Ovary (tissue), 3 donors: ENCODE data around the gene MANSC1.

Experiments used
- CTCF ChIP-seq, 3 donors: fragments of 450-650 bp in 2 of 3; fragments of 200-600 bp in 1 of 3; IDR thresholded peaks; one replicate each; pipeline versions ENCODE4 v1.5.1 to v1.8.0; 2016 to 2022; ENCODE audit warnings: antibody characterized with exemption in 3 of 3, mild to moderate bottlenecking in 1 of 3
- POLR2A ChIP-seq: fragments of 450-650 bp; IDR thresholded peaks from one replicate; pipeline ENCODE4 v1.6.1; 2017; ENCODE audit warnings: antibody characterized with exemption, mild to moderate bottlenecking, moderate library complexity
- donor health status: DM: no; HTN: no; CAD: no.

DNA sequence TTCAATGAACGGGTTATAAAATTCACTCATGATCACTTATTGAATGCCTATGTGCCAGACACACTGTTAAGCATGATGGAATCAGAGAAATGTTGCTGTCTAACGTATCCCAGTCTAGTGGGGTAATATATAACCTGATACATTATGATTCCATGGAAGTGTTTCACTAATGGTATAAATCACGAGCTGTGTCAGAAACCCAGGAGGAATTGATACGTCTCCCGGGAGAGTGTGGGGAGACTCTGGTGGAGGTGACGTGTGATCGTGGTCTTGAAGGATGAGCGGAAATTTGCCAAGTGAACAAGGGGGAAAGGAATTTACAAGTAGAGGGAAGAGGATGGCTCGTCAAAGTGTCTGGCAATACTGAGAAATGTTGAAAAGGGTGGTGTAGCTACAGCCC, 26.5 kb downstream of the MANSC1 start:
- TF ChIP-seq CTCF (IDR thresholded peaks at IDR 0.05), result no peak
- TF ChIP-seq POLR2A, result no peak
